GM18873 (cell line): ENCODE data around the gene AUTS2.
"Not testable (repeated sequence)": the region's sequence is repeated elsewhere in the genome, so short reads cannot be mapped to it uniquely, and the experiment has no call there.

Experiments
- ATAC-seq: cut with Tn5 transposase; IDR thresholded peaks from one replicate; pipeline ENCODE4 v1.9.1; 2021; ENCODE audit warnings: mild to moderate bottlenecking, moderate library complexity, moderate number of reproducible peaks; ENCODE audit not compliant: unreplicated experiment, low FRiP score

Gene AUTS2

GRCh38 chr7:70343519-70343918, 745.2 kb downstream of the AUTS2 start:
- no peak for ATAC-seq

GRCh38 chr7:70344726-70345125, 746.5 kb downstream of the AUTS2 start:
- ATAC-seq = no peak

- no peak for ATAC-seq
These were observed 748.7 kb downstream of the AUTS2 start for GRCh38 chr7:70346844-70347462.

- peak; percentile 93 for ATAC-seq
These were observed 749.4 kb downstream of the AUTS2 start for GRCh38 chr7:70347463-70348254.

GRCh38 chr7:70349031-70349430, 750.8 kb downstream of the AUTS2 start:
- ATAC-seq = no peak

GRCh38 chr7:70349819-70350218, 751.5 kb downstream of the AUTS2 start:
- no peak for ATAC-seq

GRCh38 chr7:70352088-70352487, 753.8 kb downstream of the AUTS2 start:
- ATAC-seq = no peak

- no peak for ATAC-seq
These were observed 754.6 kb downstream of the AUTS2 start for GRCh38 chr7:70352906-70353305.

GRCh38 chr7:70353330-70353945, 755.2 kb downstream of the AUTS2 start:
- ATAC-seq = no peak

- ATAC-seq = no peak
These were observed 755.7 kb downstream of the AUTS2 start for GRCh38 chr7:70353946-70354335.

GRCh38 chr7:70354409-70355169, 756.3 kb downstream of the AUTS2 start:
- no peak for ATAC-seq

GRCh38 chr7:70355198-70356020, 757.1 kb downstream of the AUTS2 start:
- no peak for ATAC-seq

- ATAC-seq = no peak
These were observed 758.0 kb downstream of the AUTS2 start for GRCh38 chr7:70356085-70356786.

GRCh38 chr7:70356787-70357328, 758.6 kb downstream of the AUTS2 start:
- ATAC-seq = no peak

- ATAC-seq = no peak
These were observed 762.3 kb downstream of the AUTS2 start for GRCh38 chr7:70360557-70360956.

- no peak for ATAC-seq
These were observed 763.5 kb downstream of the AUTS2 start for GRCh38 chr7:70361821-70362220.

- ATAC-seq = not testable (repeated sequence)
These were observed 766.1 kb downstream of the AUTS2 start for GRCh38 chr7:70364393-70364792.

- ATAC-seq = no peak
These were observed 773.4 kb downstream of the AUTS2 start for GRCh38 chr7:70371652-70372051.
